Fibroblast of lung (primary cell): ENCODE results near the gene BCAS2. TPM values are rescaled to one million over a fixed set of nuclear protein-coding genes. Genes with fewer than 3 reads are reported as not detected.
A peak's percentile ranks its signal among the peaks of the same experiment; 100 is the strongest.

Experiments
- DNase-seq, 2 donors: peaks; one replicate each; pipeline versions ENCODE4 v3.0.0 to v3.0.0-alpha.2; 2010; ENCODE audit warnings: low read depth in 2 of 2
- H2AFZ ChIP-seq: 2 replicates; pipeline ENCODE4 v1.5.1; 2012; ENCODE audit warnings: low read length, control low read depth, inconsistent platforms
- H3K27ac ChIP-seq: 2 replicates; pipeline ENCODE4 v1.5.1; 2011; ENCODE audit warnings: low read length, control low read depth; ENCODE audit not compliant: insufficient read depth
- H3K27me3 ChIP-seq: 2 replicates; pipeline ENCODE4 v1.5.1; 2011; ENCODE audit warnings: mild to moderate bottlenecking, low read length; ENCODE audit not compliant: control insufficient read depth, insufficient read depth
- H3K36me3 ChIP-seq: 2 replicates; pipeline ENCODE4 v1.5.1; 2011; ENCODE audit warnings: low read length; ENCODE audit not compliant: control insufficient read depth, insufficient read depth
- H3K4me1 ChIP-seq: 2 replicates; pipeline ENCODE4 v1.5.1; 2011; ENCODE audit warnings: low read length; ENCODE audit not compliant: control insufficient read depth, insufficient read depth; ENCODE audit errors: extremely low read depth
- H3K4me2 ChIP-seq: 2 replicates; pipeline ENCODE4 v1.5.1; 2011; ENCODE audit warnings: low read length, control low read depth; ENCODE audit not compliant: insufficient read depth; ENCODE audit errors: extremely low read depth
- H3K4me3 ChIP-seq, 4 experiments: fragments of 200-600 bp in 1 of 4; sonication (generic) in 1 of 4; replicated peaks in 1 of 4; 2 replicates each; pipeline ENCODE4 v1.5.1; 2011 to 2016; ENCODE audit warnings: low read length in 4 of 4, low read depth in 3 of 4, mild to moderate bottlenecking in 3 of 4, control low read depth in 2 of 4, inconsistent platforms in 1 of 4, mixed read lengths in 1 of 4; ENCODE audit not compliant: insufficient read depth in 1 of 4; ENCODE audit errors: control extremely low read depth in 1 of 4
- H3K79me2 ChIP-seq: 2 replicates; pipeline ENCODE4 v1.5.1; 2012; ENCODE audit warnings: mild to moderate bottlenecking, low read length, inconsistent platforms; ENCODE audit not compliant: control insufficient read depth, insufficient read depth
- H3K9ac ChIP-seq: 2 replicates; pipeline ENCODE4 v1.5.1; 2011; ENCODE audit warnings: mild to moderate bottlenecking, low read length, control low read depth; ENCODE audit not compliant: insufficient read depth
- H3K9me3 ChIP-seq: 2 replicates; pipeline ENCODE4 v1.5.1; 2012; ENCODE audit warnings: low read depth, low read length; ENCODE audit not compliant: control insufficient read depth, insufficient read depth
- H4K20me1 ChIP-seq: 2 replicates; pipeline ENCODE4 v1.5.1; 2011; ENCODE audit warnings: low read length; ENCODE audit not compliant: control insufficient read depth, insufficient read depth; ENCODE audit errors: extremely low read depth
- EZH2 ChIP-seq: IDR thresholded peaks from 2 replicates; pipeline ENCODE4 v1.5.1; 2012; ENCODE audit warnings: low read length, control low read depth, mild to moderate bottlenecking; ENCODE audit errors: missing control alignments
- polyA plus RNA-seq, 2 donors: library from polyadenylated mRNA; depleted of rRNA in 1 of 2; stranded (reverse) in 1 of 2; unstranded in 1 of 2; fragments of >200 nt; gene quantifications; 2 replicates each; pipeline ENCODE4 v1.2.1, GENCODE V29; 2011 to 2012; ENCODE audit warnings: missing spikeins in 1 of 2
- total RNA-seq: library from RNA; depleted of rRNA; stranded (reverse); fragments of >200 nt; gene quantifications from 2 replicates; pipeline ENCODE4 v1.2.1, GENCODE V29; 2014
- TF ChIP-seq, protein P1 (sequence below), 2 donors: IDR thresholded peaks in 1 of 2; conservative IDR thresholded peaks in 1 of 2; 1 replicate in 1 of 2; 2 replicates in 1 of 2; pipeline ENCODE4 v1.5.1; 2011 to 2012; ENCODE audit warnings: low read length in 2 of 2, control low read depth in 1 of 2, inconsistent platforms in 1 of 2, low read depth in 1 of 2, mild to moderate bottlenecking in 1 of 2

BCAS2 gene
- total and polyA plus RNA-seq, 2 donors (not counting 1 experiment from before 2014, with no cell fraction given) = 41.3 to 45.4 TPM

DNA sequence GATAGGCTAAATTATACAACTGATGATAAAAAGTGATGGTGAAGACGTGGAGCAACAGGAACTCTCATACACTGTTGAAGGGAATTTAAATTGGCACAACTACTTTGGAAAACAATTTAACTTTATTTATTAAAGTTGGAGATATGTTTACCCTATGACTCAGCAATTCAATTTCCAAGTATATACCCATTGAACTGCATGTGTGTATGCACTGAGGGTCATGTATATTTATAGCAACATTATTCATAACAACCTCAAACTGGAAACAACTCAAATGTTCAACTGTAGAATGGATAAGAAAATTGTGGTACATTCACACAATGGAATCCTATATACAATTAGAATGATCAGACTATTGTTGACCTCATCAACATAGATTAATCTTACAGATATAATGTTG is 16.5 kb upstream of the BCAS2 start:
- no peaks in the 10 kb centered on the region for H3K79me2 ChIP-seq
- H2AFZ ChIP-seq = no peak overlapping the region
- H3K27me3 ChIP-seq = no peaks in the 10 kb centered on the region
- H3K9ac ChIP-seq = no peak overlapping the region
- no peaks in the 10 kb centered on the region for H4K20me1 ChIP-seq
- no peak overlapping the region for H3K27ac ChIP-seq
- no peaks in the 10 kb centered on the region for H3K36me3 ChIP-seq
- no peaks in the 10 kb centered on the region for H3K9me3 ChIP-seq
- no peaks in the 10 kb centered on the region for H3K4me1 ChIP-seq
- DNase-seq = peak in 1 of 2 donors; percentile 56
- H3K4me2 ChIP-seq = no peak overlapping the region
- H3K4me3 ChIP-seq = no peak overlapping the region
- TF ChIP-seq EZH2 = no peak
- TF ChIP-seq, protein P1, sequence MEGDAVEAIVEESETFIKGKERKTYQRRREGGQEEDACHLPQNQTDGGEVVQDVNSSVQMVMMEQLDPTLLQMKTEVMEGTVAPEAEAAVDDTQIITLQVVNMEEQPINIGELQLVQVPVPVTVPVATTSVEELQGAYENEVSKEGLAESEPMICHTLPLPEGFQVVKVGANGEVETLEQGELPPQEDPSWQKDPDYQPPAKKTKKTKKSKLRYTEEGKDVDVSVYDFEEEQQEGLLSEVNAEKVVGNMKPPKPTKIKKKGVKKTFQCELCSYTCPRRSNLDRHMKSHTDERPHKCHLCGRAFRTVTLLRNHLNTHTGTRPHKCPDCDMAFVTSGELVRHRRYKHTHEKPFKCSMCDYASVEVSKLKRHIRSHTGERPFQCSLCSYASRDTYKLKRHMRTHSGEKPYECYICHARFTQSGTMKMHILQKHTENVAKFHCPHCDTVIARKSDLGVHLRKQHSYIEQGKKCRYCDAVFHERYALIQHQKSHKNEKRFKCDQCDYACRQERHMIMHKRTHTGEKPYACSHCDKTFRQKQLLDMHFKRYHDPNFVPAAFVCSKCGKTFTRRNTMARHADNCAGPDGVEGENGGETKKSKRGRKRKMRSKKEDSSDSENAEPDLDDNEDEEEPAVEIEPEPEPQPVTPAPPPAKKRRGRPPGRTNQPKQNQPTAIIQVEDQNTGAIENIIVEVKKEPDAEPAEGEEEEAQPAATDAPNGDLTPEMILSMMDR (conservative IDR thresholded peaks at IDR 0.05 in 1 of 2, IDR thresholded peaks at IDR 0.05 in 1 of 2; ENCODE audit: low read depth in 1 of 2, low read length in 2 of 2) = no peak

DNA sequence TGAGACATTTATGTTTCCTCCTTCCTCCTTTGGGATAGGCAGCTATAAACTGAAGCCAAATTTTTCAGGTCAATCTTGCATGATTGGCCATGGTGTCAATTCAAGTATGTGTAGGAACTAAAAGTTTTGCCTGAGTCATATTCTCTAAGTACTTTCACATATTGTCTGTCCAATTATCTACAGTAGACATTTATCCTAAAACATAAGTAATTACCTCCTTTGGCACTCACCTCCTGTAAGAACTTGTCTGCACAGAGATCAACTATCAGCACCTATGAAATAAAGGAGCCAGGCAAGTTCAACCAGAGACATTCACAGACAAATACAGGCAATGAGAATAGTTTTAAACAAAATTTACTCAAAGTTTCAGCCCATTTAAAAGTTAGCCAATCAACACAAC is 14.2 kb upstream of the BCAS2 start:
- TF ChIP-seq, protein P1 (conservative IDR thresholded peaks at IDR 0.05 in 1 of 2, IDR thresholded peaks at IDR 0.05 in 1 of 2; ENCODE audit: low read depth in 1 of 2, low read length in 2 of 2) = no peak
- TF ChIP-seq EZH2 = no peak
- Histone ChIP-seq H3K27ac (no peak overlapping the region), H3K36me3 (no peaks in the 10 kb centered on the region), H3K4me2 (no peak overlapping the region), H3K9ac (no peak overlapping the region), H4K20me1 (no peaks in the 10 kb centered on the region), H3K27me3 (no peaks in the 10 kb centered on the region), H3K4me3 (no peak overlapping the region), H2AFZ (no peak overlapping the region), H3K79me2 (no peaks in the 10 kb centered on the region), H3K4me1 (no peaks in the 10 kb centered on the region), H3K9me3 (no peaks in the 10 kb centered on the region)
- DNase-seq = no peak

DNA sequence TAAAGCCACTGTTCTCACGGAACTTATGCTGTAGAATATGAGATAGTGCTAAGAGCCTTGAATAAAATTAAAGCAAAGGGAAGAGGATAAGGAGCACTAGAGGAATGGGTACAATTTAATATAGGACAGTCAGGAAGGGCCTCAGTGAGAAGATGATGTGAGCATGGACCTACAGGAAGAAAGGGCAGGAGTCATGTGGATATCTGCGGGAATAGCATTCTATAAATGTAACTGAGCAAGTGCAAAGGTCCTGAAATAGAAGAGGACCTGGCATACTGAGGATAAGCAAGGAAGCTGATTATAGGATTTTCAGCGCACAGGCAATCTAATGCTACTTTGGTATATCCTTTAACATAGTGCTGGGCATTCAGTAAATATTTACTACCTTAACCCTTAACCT is 12.6 kb upstream of the BCAS2 start:
- H3K9me3 ChIP-seq = no peaks in the 10 kb centered on the region
- no peak overlapping the region for H3K9ac ChIP-seq
- H3K4me2 ChIP-seq = no peak overlapping the region
- H2AFZ ChIP-seq = no peak overlapping the region
- no peaks in the 10 kb centered on the region for H3K79me2 ChIP-seq
- H3K36me3 ChIP-seq = no peaks in the 10 kb centered on the region
- DNase-seq = no peak
- H3K4me1 ChIP-seq = no peaks in the 10 kb centered on the region
- no peak overlapping the region for H3K4me3 ChIP-seq
- H3K27me3 ChIP-seq = no peaks in the 10 kb centered on the region
- H3K27ac ChIP-seq = no peak overlapping the region
- no peaks in the 10 kb centered on the region for H4K20me1 ChIP-seq
- TF ChIP-seq, protein P1 (conservative IDR thresholded peaks at IDR 0.05 in 1 of 2, IDR thresholded peaks at IDR 0.05 in 1 of 2; ENCODE audit: low read depth in 1 of 2, low read length in 2 of 2) = no peak
- no peak for TF ChIP-seq EZH2
